Tracheal epithelial cell (primary cell): Measurements from ENCODE around the gene GPR21. TPM values are rescaled to one million over a fixed set of nuclear protein-coding genes. Genes with fewer than 3 reads are reported as not detected.

Source experiments
- total RNA-seq: library from RNA; depleted of rRNA; stranded (reverse); fragments of >200 nt; gene quantifications from 2 replicates; pipeline ENCODE4 v1.2.1, GENCODE V29; 2014

Gene GPR21, protein sequence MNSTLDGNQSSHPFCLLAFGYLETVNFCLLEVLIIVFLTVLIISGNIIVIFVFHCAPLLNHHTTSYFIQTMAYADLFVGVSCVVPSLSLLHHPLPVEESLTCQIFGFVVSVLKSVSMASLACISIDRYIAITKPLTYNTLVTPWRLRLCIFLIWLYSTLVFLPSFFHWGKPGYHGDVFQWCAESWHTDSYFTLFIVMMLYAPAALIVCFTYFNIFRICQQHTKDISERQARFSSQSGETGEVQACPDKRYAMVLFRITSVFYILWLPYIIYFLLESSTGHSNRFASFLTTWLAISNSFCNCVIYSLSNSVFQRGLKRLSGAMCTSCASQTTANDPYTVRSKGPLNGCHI
- 0.48 and 0.64 TPM in 2 replicates for total RNA-seq

DNA sequence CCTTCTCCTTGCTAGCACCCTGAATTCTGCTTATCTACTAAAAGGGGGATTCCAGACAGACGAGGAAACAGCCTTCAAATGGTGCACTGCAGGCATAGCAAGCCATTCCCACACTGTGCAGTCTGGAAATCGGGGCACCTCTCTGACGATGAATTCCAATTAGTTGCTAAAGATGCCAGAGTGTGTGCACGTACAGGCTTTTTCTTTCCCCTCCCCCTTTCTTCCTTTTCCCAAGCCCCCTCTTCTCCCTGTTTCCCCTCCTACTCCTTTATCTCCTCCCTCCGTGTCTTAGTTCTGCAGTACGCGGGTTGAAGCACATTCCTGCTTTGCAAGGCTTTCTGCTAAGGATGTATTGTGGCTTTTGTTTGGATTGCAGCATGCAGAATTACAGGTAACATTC lies at the start of gene GPR21:
TSS of gene GPR21 (plus strand) at position 316 of the 400 bp plus-strand sequence. CDS start 900 bp downstream, outside the sequence.

Other genes starting within 250 kb of the GPR21 start
- not detected in 2 replicates for gene OR5C1, start 244.7 kb upstream of the GPR21 start, total RNA-seq
- not detected in 2 replicates for gene OR1K1, start 233.5 kb upstream of the GPR21 start, total RNA-seq
- 28.1 and 32.3 TPM in 2 replicates for gene PDCL, start 205.1 kb upstream of the GPR21 start, total RNA-seq
- gene RC3H2, start 128.3 kb upstream of the GPR21 start, total RNA-seq, result 55.2 and 56.1 TPM in 2 replicates
- 13.3 and 16.8 TPM in 2 replicates for gene ZBTB6, start 120.3 kb upstream of the GPR21 start, total RNA-seq
- 1.4 and 2.1 TPM in 2 replicates for gene ZBTB26, start 102.2 kb upstream of the GPR21 start, total RNA-seq
- gene RABGAP1, start 92.6 kb upstream of the GPR21 start, total RNA-seq, result 32.5 and 40.9 TPM in 2 replicates
- 14.0 and 15.3 TPM in 2 replicates for gene STRBP, start 234.9 kb downstream of the GPR21 start, total RNA-seq